ENCODE results near the gene DGKI.

Gene DGKI

GRCh38 chr7:137531671-137532070, 315.1 kb downstream of the DGKI start:
- no peak for TF ChIP-seq GATA3 (IDR thresholded peaks at IDR 0.05; ENCODE audit: low read depth, low read length)
- no peak for TF ChIP-seq GATA2 (IDR thresholded peaks at IDR 0.05; ENCODE audit: low read depth, low read length)

DNA sequence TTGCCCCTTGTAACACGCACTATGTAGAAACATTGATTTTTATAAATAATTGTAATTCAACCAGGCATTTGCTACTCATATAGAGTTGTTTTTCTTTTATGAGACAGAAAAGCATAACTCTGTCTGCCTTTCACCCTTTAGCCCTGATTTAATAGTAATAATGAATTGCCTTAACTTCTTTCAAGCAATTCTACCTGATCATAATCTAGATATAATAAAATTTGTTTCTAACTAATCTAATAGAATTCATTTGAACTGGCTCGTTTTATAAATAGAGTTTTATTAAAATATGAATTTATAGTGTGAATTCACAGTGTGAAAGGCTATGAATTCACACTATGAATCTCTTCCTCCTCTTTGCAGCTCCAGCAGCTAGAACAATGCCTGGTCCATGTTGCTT, 319.1 kb downstream of the DGKI start:
- TF ChIP-seq GATA3 (IDR thresholded peaks at IDR 0.05; ENCODE audit: low read depth, low read length) = no peak
- TF ChIP-seq GATA2 (IDR thresholded peaks at IDR 0.05; ENCODE audit: low read depth, low read length) = no peak

GRCh38 chr7:137523171-137523570, 323.6 kb downstream of the DGKI start:
- TF ChIP-seq GATA3 (IDR thresholded peaks at IDR 0.05; ENCODE audit: low read depth, low read length) = no peak
- no peak for TF ChIP-seq GATA2 (IDR thresholded peaks at IDR 0.05; ENCODE audit: low read depth, low read length)

DNA sequence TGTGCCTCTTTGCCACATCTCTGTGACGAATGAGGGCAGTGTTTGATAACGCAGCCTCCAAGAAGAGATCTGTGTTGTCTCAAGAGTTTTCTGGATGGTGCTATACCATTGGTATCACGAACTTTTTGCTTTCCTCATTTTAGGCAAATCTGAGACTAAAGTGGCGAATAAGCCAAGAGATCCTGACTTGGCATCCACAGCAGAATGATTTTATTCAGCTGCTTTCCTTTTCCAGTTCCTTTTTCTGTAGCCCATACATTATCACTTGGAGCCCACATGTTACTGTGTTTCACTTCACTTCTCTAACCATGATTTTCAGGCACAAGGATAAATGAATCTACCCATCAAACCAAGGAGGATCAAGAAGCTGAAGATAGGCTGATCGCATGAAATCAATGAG, 325.3 kb downstream of the DGKI start:
- TF ChIP-seq GATA3 (IDR thresholded peaks at IDR 0.05; ENCODE audit: low read depth, low read length) (no peak), GATA2 (IDR thresholded peaks at IDR 0.05; ENCODE audit: low read depth, low read length) (no peak)

DNA sequence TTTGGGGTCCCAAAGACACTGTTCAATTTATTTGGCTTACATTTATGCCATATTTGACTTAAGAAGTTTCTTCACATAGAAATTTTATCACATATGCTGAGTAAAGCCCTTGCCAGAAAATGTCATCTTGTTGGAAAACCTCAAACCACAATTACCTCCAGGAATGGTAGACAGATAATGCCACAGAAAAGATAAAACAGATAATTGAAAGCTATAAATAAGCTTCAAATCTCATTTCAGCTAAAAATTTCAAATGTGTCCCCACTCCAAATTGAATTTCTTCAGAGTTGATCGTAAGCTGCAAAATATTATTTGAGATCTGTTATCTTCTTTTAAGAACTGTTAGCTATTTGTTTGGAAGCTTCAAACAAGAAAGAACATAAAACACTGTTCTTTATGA, 326.8 kb downstream of the DGKI start:
- TF ChIP-seq GATA3 (IDR thresholded peaks at IDR 0.05; ENCODE audit: low read depth, low read length) = peak; percentile 51
- TF ChIP-seq GATA2 (IDR thresholded peaks at IDR 0.05; ENCODE audit: low read depth, low read length) = 0 out of 2 replicates have a peak, but pooled peaks have one; percentile 11

DNA sequence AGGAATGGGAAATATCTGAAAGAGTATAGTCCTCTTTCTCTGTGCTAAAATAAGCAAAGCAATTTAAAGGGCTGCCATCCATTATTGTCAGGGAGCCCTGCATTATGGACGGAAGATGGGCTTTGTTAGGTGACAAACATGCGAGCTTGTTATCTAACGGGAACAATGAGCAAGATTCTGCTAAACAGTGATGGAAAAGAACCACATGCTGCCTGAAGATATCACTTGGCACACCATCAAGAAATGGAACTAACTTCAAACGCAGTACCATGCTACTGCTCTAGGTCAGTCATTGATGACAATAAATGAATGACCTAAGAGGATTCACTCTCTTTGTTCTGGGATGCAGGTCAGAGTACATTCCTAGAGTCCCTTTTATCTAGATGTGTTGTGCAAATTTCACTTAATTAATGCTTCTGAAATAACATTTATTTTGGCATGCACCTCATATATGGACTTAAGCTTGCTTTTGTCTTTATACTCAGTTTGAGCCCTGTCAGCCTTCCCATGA, 327.5 kb downstream of the DGKI start:
- TF ChIP-seq GATA2 (IDR thresholded peaks at IDR 0.05; ENCODE audit: low read depth, low read length) = no peak; the same call in 1 of the 2 replicates
- TF ChIP-seq GATA3 (IDR thresholded peaks at IDR 0.05; ENCODE audit: low read depth, low read length) = no peak

- no peak for TF ChIP-seq GATA3 (IDR thresholded peaks at IDR 0.05; ENCODE audit: low read depth, low read length)
- no peak for TF ChIP-seq GATA2 (IDR thresholded peaks at IDR 0.05; ENCODE audit: low read depth, low read length)
Observed at GRCh38 chr7:137513091-137513490, 333.7 kb downstream of the DGKI start.

DNA sequence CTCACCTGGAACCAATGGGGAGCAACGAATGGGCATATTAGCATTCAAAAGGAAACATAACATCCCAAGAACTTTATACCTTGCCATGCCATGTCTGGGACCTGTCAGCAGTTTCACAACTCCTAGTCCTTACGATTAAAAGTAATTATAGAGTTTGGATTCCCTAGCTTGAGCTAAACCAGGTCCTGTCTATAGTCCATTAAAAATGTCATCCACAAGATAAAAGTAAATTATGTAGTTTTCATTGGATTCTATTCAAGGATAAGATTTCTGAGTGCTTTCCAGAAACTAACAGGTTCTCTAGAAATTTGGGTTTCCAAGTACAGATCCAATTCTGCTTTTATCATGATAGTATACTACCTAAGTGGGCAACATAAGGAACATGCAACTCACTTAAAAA, 339.7 kb downstream of the DGKI start:
- no peak for TF ChIP-seq GATA3 (IDR thresholded peaks at IDR 0.05; ENCODE audit: low read depth, low read length)
- TF ChIP-seq GATA2 (IDR thresholded peaks at IDR 0.05; ENCODE audit: low read depth, low read length) = no peak

DNA sequence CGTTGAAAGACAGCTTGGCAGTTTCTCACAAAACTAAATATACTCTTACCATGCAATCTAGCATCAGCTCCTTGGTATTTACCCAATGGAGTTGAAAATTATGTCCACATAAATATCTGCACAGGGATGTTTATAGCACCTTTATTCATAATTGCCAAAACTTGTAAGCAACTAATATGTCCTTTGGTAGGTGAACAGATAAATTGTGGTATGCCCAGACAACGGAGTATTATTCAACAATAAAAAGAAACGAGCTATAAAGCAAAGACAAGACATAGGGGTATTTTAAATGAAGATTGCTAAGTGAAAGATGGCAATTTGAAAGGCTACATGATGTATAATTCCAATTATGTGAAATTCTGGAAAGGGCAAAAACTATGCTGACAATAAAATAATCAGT, 340.7 kb downstream of the DGKI start:
- no peak for TF ChIP-seq GATA2 (IDR thresholded peaks at IDR 0.05; ENCODE audit: low read depth, low read length)
- no peak for TF ChIP-seq GATA3 (IDR thresholded peaks at IDR 0.05; ENCODE audit: low read depth, low read length)

DNA sequence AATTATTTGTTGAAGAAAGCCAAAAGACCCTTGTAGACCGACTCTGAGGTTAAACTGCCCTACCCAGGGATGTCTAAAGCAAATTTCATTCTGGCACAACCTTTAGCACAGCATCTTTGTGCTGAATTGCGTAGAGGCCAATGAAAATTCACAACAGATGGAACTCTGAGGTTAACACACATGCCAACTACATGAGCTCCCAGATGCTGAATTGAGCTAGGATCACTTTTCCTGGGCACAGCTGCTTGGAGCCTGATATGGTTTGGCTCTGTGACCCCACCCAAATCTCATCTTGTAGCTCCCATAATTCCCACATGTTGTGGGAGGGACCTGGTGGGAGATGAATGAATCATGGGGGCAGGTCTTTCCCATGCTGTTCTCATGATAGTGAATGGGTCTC, 345.2 kb downstream of the DGKI start:
- no peak for TF ChIP-seq GATA2 (IDR thresholded peaks at IDR 0.05; ENCODE audit: low read depth, low read length)
- no peak for TF ChIP-seq GATA3 (IDR thresholded peaks at IDR 0.05; ENCODE audit: low read depth, low read length)

DNA sequence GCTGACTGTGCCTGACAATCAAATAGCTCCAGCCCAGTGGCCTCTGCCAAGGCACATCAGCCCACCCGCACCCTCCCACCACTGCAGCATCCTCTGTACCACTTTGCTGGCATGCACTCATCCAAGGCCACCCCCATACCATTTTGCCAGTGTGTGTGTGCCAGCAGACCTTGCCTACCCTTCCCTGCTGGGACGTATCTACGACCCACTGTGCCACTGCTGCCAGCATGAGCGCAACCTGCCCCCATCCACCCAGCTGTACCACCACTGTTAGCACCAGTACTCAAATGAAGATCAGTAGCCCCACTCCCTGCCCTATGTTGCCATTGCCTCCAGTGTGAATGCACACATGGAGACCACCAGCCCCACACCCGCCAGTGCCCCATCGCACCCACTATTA, 353.9 kb downstream of the DGKI start:
- TF ChIP-seq GATA3 (IDR thresholded peaks at IDR 0.05; ENCODE audit: low read depth, low read length) (no peak), GATA2 (IDR thresholded peaks at IDR 0.05; ENCODE audit: low read depth, low read length) (no peak)

DNA sequence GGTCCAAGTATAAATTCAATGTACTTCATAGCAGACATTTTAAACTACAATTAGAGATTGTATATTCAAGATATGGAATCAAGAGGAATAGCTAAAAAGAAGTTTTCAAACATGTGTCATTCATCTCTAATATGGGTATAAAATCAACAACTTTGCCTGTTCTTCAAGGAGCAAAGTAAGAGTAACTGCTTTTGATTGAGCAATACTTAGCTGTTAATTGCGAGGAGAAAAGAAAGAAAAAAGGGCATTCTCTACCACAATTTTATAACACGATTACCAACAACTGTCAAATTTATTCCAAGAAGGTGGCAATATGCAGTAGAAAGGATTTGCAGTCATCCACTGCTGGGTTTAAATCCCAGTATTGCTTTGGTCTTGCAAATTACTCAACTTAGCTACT, 356.9 kb downstream of the DGKI start:
- no peak for TF ChIP-seq GATA2 (IDR thresholded peaks at IDR 0.05; ENCODE audit: low read depth, low read length)
- TF ChIP-seq GATA3 (IDR thresholded peaks at IDR 0.05; ENCODE audit: low read depth, low read length) = no peak

- TF ChIP-seq GATA2 (IDR thresholded peaks at IDR 0.05; ENCODE audit: low read depth, low read length) = no peak
- TF ChIP-seq GATA3 (IDR thresholded peaks at IDR 0.05; ENCODE audit: low read depth, low read length) = no peak
Observed at GRCh38 chr7:137488038-137488437, 358.7 kb downstream of the DGKI start.

DNA sequence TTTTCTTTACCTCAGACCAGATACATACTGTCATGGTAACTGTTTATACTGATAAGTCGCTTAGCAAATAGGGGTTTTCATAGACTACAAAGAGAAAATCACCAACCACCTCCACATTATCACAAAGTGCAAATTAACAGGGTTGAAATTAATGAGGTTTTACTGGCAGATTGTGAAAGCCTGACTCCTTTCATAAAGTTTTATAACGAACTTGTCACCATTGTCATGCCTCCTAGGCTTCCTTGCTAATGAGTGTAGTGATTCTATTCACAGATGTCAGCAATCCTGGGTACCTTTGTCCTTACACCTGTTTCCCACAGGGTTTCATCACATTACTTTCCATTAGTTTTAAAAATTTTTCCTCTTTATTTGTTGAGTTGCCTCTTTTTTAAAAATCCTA, 361.0 kb downstream of the DGKI start:
- TF ChIP-seq GATA2 (IDR thresholded peaks at IDR 0.05; ENCODE audit: low read depth, low read length) = no peak
- TF ChIP-seq GATA3 (IDR thresholded peaks at IDR 0.05; ENCODE audit: low read depth, low read length) = no peak

DNA sequence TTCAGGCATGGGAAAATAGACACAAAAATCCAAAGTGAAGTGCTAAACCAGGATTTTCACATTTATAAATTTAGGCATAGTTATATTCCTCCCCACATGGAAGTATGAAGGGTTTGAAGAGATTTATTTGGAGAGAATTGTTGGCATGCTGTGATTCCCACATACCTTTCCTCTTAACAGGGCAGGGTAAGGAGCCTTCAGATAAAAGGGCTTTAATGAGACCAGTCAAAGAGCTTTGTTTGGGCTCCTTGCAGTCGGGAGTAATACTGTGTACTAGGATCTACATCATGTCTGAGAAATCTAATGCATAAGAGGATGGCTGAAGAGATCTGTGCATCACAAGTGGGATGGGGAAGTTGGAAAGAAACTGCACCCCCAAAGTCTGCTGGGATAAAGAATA, 362.4 kb downstream of the DGKI start:
- no peak for TF ChIP-seq GATA3 (IDR thresholded peaks at IDR 0.05; ENCODE audit: low read depth, low read length)
- no peak for TF ChIP-seq GATA2 (IDR thresholded peaks at IDR 0.05; ENCODE audit: low read depth, low read length)

DNA sequence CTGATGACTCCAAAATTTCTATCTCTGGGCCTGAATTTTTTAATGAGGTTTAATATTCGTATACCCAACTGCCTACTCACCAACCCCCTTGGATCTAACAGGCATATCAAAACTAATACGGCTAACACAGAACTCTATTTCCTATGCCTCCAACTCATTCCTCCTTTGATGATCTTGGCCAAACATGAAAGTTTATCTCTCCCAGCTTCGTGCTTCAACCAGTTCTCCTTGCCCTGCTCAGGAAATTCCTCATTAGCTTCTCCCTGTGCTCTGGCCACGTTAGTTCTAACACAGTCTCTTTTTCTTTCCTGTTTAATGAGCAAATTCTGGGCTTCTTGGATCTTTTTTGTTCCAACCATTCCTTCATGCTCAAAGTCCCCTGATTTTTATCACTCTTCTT, 364.3 kb downstream of the DGKI start:
- TF ChIP-seq GATA3 (IDR thresholded peaks at IDR 0.05; ENCODE audit: low read depth, low read length) (no peak), GATA2 (IDR thresholded peaks at IDR 0.05; ENCODE audit: low read depth, low read length) (no peak)

Data from SH-SY5Y (cell line).